Measurements from ENCODE around the gene LASP1NB.

DNA sequence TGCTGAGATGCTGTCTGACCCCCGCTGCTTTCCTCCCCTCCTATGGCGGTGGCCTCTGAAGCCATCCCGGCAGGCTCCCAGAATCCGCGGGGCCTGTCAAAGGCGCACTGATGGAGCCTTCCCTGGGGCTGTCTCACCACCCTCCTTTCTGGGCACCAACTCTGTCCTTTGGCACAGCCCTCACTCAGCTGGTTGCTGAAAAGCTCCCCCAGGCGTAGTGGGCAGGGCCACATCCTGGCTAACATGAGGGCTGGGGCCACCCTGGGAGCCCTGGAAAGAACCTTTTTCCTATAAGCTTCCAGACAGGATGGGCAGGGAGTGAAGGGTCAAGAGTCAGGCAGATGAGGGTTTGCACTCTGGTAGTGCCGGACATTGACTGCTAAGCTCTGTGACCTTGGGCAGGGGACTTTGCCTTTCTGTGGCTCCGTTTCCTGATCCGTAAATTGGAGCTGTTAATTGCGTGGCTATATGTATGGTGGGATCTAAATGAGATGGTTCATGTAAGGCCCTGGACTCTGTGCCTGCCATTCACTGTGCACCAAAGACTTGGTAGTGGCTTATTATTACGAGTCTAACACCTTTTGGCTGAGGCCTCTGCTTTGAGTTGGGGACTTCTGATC is 27.6 kb upstream of the LASP1NB start:
- TF ChIP-seq, protein P1, sequence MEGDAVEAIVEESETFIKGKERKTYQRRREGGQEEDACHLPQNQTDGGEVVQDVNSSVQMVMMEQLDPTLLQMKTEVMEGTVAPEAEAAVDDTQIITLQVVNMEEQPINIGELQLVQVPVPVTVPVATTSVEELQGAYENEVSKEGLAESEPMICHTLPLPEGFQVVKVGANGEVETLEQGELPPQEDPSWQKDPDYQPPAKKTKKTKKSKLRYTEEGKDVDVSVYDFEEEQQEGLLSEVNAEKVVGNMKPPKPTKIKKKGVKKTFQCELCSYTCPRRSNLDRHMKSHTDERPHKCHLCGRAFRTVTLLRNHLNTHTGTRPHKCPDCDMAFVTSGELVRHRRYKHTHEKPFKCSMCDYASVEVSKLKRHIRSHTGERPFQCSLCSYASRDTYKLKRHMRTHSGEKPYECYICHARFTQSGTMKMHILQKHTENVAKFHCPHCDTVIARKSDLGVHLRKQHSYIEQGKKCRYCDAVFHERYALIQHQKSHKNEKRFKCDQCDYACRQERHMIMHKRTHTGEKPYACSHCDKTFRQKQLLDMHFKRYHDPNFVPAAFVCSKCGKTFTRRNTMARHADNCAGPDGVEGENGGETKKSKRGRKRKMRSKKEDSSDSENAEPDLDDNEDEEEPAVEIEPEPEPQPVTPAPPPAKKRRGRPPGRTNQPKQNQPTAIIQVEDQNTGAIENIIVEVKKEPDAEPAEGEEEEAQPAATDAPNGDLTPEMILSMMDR (IDR thresholded peaks at IDR 0.05; ENCODE audit: extremely low read depth in 1 of 2, insufficient read depth in 1 of 2, low read depth in 1 of 2, low read length in 2 of 2), result no peak
- TF ChIP-seq POLR2A (IDR thresholded peaks at IDR 0.05; ENCODE audit: low read depth, low read length) (no peak), JUN (IDR thresholded peaks at IDR 0.05; ENCODE audit: borderline replicate concordance, insufficient read depth, insufficient read length, low read depth) (no peak), EZH2 (IDR thresholded peaks at IDR 0.05; ENCODE audit: borderline replicate concordance, low read depth, low read length, severe bottlenecking) (no peak), POLR2AphosphoS5 (IDR thresholded peaks at IDR 0.05; ENCODE audit: insufficient read depth, low read depth, low read length) (no peak), MYC (IDR thresholded peaks at IDR 0.05; ENCODE audit: low read depth, low read length) (no peak), FOS (IDR thresholded peaks at IDR 0.05; ENCODE audit: borderline replicate concordance, insufficient read depth, low read length) (no peak), GATA2 (IDR thresholded peaks at IDR 0.05; ENCODE audit: insufficient read depth, insufficient read length, low read depth, low read length) (no peak)
- TF ChIP-seq, protein P2, sequence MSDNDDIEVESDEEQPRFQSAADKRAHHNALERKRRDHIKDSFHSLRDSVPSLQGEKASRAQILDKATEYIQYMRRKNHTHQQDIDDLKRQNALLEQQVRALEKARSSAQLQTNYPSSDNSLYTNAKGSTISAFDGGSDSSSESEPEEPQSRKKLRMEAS (IDR thresholded peaks at IDR 0.05; ENCODE audit: insufficient read depth, insufficient read length), result no peak

Measured in endothelial cell of umbilical vein (primary cell).